HepG2 (cell line): ENCODE results near the gene NGDN. TPM values are rescaled to one million over a fixed set of nuclear protein-coding genes. Genes with fewer than 3 reads are reported as not detected.

Source experiments
- ATAC-seq: fragments of 200-7000 bp; cut with Tn5 transposase; 3 replicates; pipeline ENCODE4 v1.9.1; 2020; ENCODE audit warnings: mild to moderate bottlenecking, moderate library complexity
- BruUV-seq: library from RNA; stranded (reverse); fragments of 400-500 nt; replicated peaks from 2 replicates; lab custom pipeline; 2021; lab: Mats Ljungman, UMichigan
- CTCF ChIA-PET: fragments of 300-600 bp; formaldehyde crosslinking; extraction: SDS; loops from one replicate; lab custom pipeline; 2021; ENCODE audit warnings: low total read pairs, inconsistent platforms, low intra/inter-chr PET ratio; lab: Yijun Ruan, JAX
- POLR2A ChIA-PET: fragments of 350-600 bp; sonication (Branson Sonifier 250); formaldehyde crosslinking; loops from one replicate; lab custom pipeline; 2020; ENCODE audit warnings: antibody characterized with exemption, inconsistent platforms; lab: Yijun Ruan, JAX
- DNase-seq: peaks from one replicate; pipeline ENCODE4 v3.0.0-alpha.2; 2015; ENCODE audit warnings: low spot score
- FAIRE-seq: peaks from 3 replicates; lab custom pipeline; 2011; peaks lifted over from hg19 to GRCh38; lab: Jason Lieb, UNC
- H2AFZ ChIP-seq: one replicate; pipeline ENCODE4 v1.6.1; 2011; ENCODE audit warnings: low read length, inconsistent platforms
- H3K27ac ChIP-seq: fragments of 300-600 bp; 3 replicates; pipeline ENCODE4 v1.8.0; 2011; ENCODE audit warnings: mixed run types, mild to moderate bottlenecking, mixed read lengths, low read length, inconsistent platforms; ENCODE audit not compliant: insufficient read depth; ENCODE audit errors: extremely low read length
- H3K27me3 ChIP-seq, 2 experiments: fragments of 200-600 bp in 1 of 2; 2 replicates in 1 of 2; 3 replicates in 1 of 2; pipeline versions ENCODE4 v1.6.0 to v1.8.0; 2011; ENCODE audit warnings: low read length in 2 of 2, mild to moderate bottlenecking in 2 of 2, moderate library complexity in 2 of 2, inconsistent platforms in 1 of 2; ENCODE audit not compliant: insufficient read depth in 2 of 2, control insufficient read depth in 1 of 2
- H3K36me3 ChIP-seq, 2 experiments: fragments of 200-600 bp in 1 of 2; replicated peaks in 1 of 2; 2 replicates in 1 of 2; 3 replicates in 1 of 2; pipeline versions ENCODE4 v1.5.1 to v1.8.0; 2011; ENCODE audit warnings: low read length in 2 of 2, inconsistent platforms in 1 of 2; ENCODE audit not compliant: insufficient read depth in 2 of 2, control insufficient read depth in 1 of 2
- H3K4me1 ChIP-seq: 2 replicates; pipeline ENCODE4 v1.5.1; 2012; ENCODE audit warnings: low read length, inconsistent platforms; ENCODE audit not compliant: insufficient read depth
- H3K4me2 ChIP-seq: 2 replicates; pipeline ENCODE4 v1.6.0; 2011; ENCODE audit warnings: low read depth, low read length, inconsistent platforms
- H3K4me3 ChIP-seq, 3 experiments: fragments of 200-600 bp in 1 of 3; sonication (generic), shearing (Covaris generic) in 1 of 3; replicated peaks in 1 of 3; 2 replicates each; pipeline ENCODE4 v1.5.1; 2011 to 2016; ENCODE audit warnings: low read length in 3 of 3, inconsistent platforms in 2 of 3, low read depth in 2 of 3, mild to moderate bottlenecking in 2 of 3, control low read depth in 1 of 3, mixed read lengths in 1 of 3; ENCODE audit not compliant: insufficient read depth in 1 of 3
- H3K79me2 ChIP-seq: one replicate; pipeline ENCODE4 v1.6.1; 2011; ENCODE audit warnings: low read length, inconsistent platforms; ENCODE audit not compliant: insufficient read depth
- H3K9ac ChIP-seq: 2 replicates; pipeline ENCODE4 v1.6.0; 2011; ENCODE audit warnings: mild to moderate bottlenecking, low read depth, low read length, inconsistent platforms; ENCODE audit not compliant: insufficient read depth
- H3K9me3 ChIP-seq: 2 replicates; pipeline ENCODE4 v1.5.1; 2012; ENCODE audit warnings: mild to moderate bottlenecking, low read length
- H4K20me1 ChIP-seq: 2 replicates; pipeline ENCODE4 v1.6.0; 2011; ENCODE audit warnings: inconsistent platforms, mild to moderate bottlenecking, low read length, moderate library complexity; ENCODE audit not compliant: insufficient read depth
- ARNT2 ChIP-seq: sonication (generic); formaldehyde crosslinking; IDR thresholded peaks from 2 replicates; pipeline ENCODE4 v1.8.0; 2022; ENCODE audit warnings: mild to moderate bottlenecking, low read depth, missing genetic modification reagents, moderate library complexity
- CEBPZ ChIP-seq: IDR thresholded peaks from 2 replicates; pipeline ENCODE4 v1.6.1; 2012; ENCODE audit warnings: low read length, improper control_type of control experiment
- ERF ChIP-seq: IDR thresholded peaks from 2 replicates; pipeline ENCODE4 v1.6.1; 2018; ENCODE audit warnings: missing biosample characterization, missing genetic modification reagents
- FOXP1 ChIP-seq, 2 experiments: fragments of 450-650 bp in 1 of 2; IDR thresholded peaks; 2 replicates each; pipeline ENCODE4 v1.6.1; 2017 to 2018; ENCODE audit warnings: antibody characterized with exemption in 1 of 2
- GMEB1 ChIP-seq: sonication (generic); formaldehyde crosslinking; IDR thresholded peaks from 2 replicates; pipeline ENCODE4 v1.5.1; 2020; ENCODE audit warnings: missing genetic modification reagents, mild to moderate bottlenecking, borderline replicate concordance
- HMGA1 ChIP-seq: sonication (generic); formaldehyde crosslinking; conservative IDR thresholded peaks from 2 replicates; pipeline ENCODE4 v1.4.0; 2020; ENCODE audit warnings: missing genetic modification reagents
- IKZF1 ChIP-seq: fragments of 450-650 bp; IDR thresholded peaks from 2 replicates; pipeline ENCODE4 v1.7.1; 2016
- KMT2B ChIP-seq: IDR thresholded peaks from 2 replicates; pipeline ENCODE4 v1.6.1; 2016; ENCODE audit warnings: missing genetic modification reagents, missing compliant biosample characterization
- LRRFIP1 ChIP-seq: sonication (generic); formaldehyde crosslinking; conservative IDR thresholded peaks from 2 replicates; pipeline ENCODE4 v1.4.0; 2020; ENCODE audit warnings: missing genetic modification reagents
- MBNL3 ChIP-seq: fragments of 250-450 bp; sonication (Bioruptor Pico); conservative IDR thresholded peaks from 2 replicates; pipeline ENCODE4 v1.8.0; 2022; ENCODE audit warnings: mild to moderate bottlenecking, inconsistent platforms
- SALL1 ChIP-seq: sonication (generic); formaldehyde crosslinking; IDR thresholded peaks from 2 replicates; pipeline ENCODE4 v1.8.0; 2022; ENCODE audit warnings: mild to moderate bottlenecking, missing genetic modification reagents
- SIX1 ChIP-seq: sonication (generic); formaldehyde crosslinking; IDR thresholded peaks from 2 replicates; pipeline ENCODE4 v1.4.0; 2020; ENCODE audit warnings: missing genetic modification reagents, borderline replicate concordance
- THYN1 ChIP-seq: sonication (generic); formaldehyde crosslinking; IDR thresholded peaks from 2 replicates; pipeline ENCODE4 v1.8.1; 2023; ENCODE audit warnings: low read depth, mild to moderate bottlenecking, moderate library complexity, missing genetic modification reagents, borderline replicate concordance
- ZBTB21 ChIP-seq: sonication (generic); formaldehyde crosslinking; IDR thresholded peaks from 2 replicates; pipeline ENCODE4 v1.4.0; 2020; ENCODE audit warnings: missing genetic modification reagents
- ZKSCAN5 ChIP-seq: sonication (generic); formaldehyde crosslinking; IDR thresholded peaks from 2 replicates; pipeline ENCODE4 v1.5.1; 2020; ENCODE audit warnings: mild to moderate bottlenecking, missing genetic modification reagents
- ZNF256 ChIP-seq: sonication (generic); formaldehyde crosslinking; conservative IDR thresholded peaks from 2 replicates; pipeline ENCODE4 v1.4.0; 2020; ENCODE audit warnings: missing genetic modification reagents
- WGBS: methylation state at CpG from one replicate; pipeline ENCODE4 v1.1.6; 2017; ENCODE audit warnings: low lambda C conversion rate; 5-methylcytosine and 5-hydroxymethylcytosine counted together
- in situ Hi-C: cut with HindIII; loops from 2 replicates; pipeline ENCODE4 v1.10.0; 2017; ENCODE audit warnings: low pct_unique_long_range_greater_than_20kb; ENCODE audit not compliant: extremely low pct_ligation_motif_present
- intact Hi-C: fragments of 100-400 bp; cut with micrococcal nuclease; formaldehyde crosslinking; loops from one replicate; pipeline ENCODE4 v1.10.0; 2022; ENCODE audit not compliant: unreplicated experiment
- polyA plus RNA-seq, 8 experiments: library from polyadenylated mRNA; depleted of rRNA in 3 of 8; stranded (reverse) in 7 of 8; unstranded in 1 of 8; fragments of >200 nt; fragmentation: Illumina TruSeq in 4 of 8; extraction: Trizol in 4 of 8; gene quantifications; 2 replicates each; pipeline versions ENCODE4 v1.2.1 to v1.2.3, GENCODE V29; 2011 to 2016; ENCODE audit warnings: low read depth in 4 of 8, missing spikeins in 1 of 8, mixed read lengths in 1 of 8; ENCODE audit not compliant: insufficient read depth in 1 of 8
- total RNA-seq, 5 experiments: library from RNA; depleted of rRNA; stranded (reverse); fragments of >200 nt; fragmentation: Illumina TruSeq; extraction: Trizol; gene quantifications; 2 replicates each; pipeline ENCODE4 v1.2.3, GENCODE V29; 2016; ENCODE audit warnings: low read depth in 1 of 5
- TF ChIP-seq, protein P1 (sequence below): sonication (generic); formaldehyde crosslinking; IDR thresholded peaks from 2 replicates; pipeline ENCODE4 v1.4.0; 2020; ENCODE audit warnings: low read depth, mild to moderate bottlenecking, missing genetic modification reagents

The NGDN gene
- total and polyA plus RNA-seq, 2 of the 13 experiments (the other 11 are each of a cell fraction or from before 2014, with no cell fraction given), result 154 to 216 TPM

DNA sequence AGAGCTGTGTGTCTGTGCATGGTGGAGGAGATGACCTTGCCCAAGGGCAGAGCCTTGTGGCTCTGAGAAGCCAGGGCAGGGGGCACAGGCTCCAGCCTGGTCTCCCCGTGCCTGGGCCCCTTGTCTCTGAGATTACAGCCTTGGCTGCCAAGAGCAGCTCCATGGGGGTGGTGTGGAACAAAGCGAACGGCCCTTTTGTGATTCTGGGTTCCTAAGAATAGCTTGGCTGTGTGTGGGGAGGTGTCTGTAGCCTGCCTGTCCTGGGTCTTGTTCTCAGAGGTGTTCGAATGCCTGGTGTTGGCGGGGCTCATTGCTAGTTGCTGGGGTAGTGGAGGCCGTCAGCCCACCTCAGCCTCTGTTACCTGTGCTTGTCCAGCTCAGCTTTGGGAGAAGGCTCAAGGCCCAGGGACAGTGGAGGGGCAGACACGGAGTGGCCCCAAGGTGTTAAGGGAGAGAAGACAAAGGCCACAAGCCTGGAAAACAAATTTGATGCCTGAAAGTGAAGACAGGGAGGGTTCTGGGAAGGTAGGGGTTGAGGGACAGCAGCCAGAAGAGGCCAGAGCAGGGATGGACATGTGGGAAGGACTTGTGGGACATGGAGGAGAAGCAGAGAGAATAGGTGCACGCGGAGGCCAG lies 26.7 kb upstream of the NGDN start:
- H3K4me2 ChIP-seq, result no peak overlapping the region
- WGBS, result 31% methylated on average over 9 of the region's 9 CpGs
- TF ChIP-seq MBNL3 (CRISPR knock-in tag) (no peak), ZBTB21 (CRISPR knock-in tag) (no peak), ARNT2 (CRISPR knock-in tag) (no peak), HMGA1 (CRISPR knock-in tag) (no peak), THYN1 (CRISPR knock-in tag) (no peak), FOXP1 (IDR thresholded peaks at IDR 0.05) (peak; percentile 7; the same call in 1 of the 2 replicates), FOXP1 (CRISPR knock-in tag; IDR thresholded peaks at IDR 0.05) (no peak), ERF (CRISPR knock-in tag) (no peak), SALL1 (CRISPR knock-in tag) (peak; percentile 11; the same call in 1 of the 2 replicates), KMT2B (CRISPR knock-in tag) (no peak), IKZF1 (peak; percentile 85; the same call in 1 of the 2 replicates), SIX1 (CRISPR knock-in tag) (no peak), ZKSCAN5 (0 out of 2 replicates have a peak, but pooled peaks have one; percentile 34), LRRFIP1 (CRISPR knock-in tag) (no peak), GMEB1 (CRISPR knock-in tag) (no peak), ZNF256 (CRISPR knock-in tag) (no peak), CEBPZ (no peak)
- TF ChIP-seq, protein P1, sequence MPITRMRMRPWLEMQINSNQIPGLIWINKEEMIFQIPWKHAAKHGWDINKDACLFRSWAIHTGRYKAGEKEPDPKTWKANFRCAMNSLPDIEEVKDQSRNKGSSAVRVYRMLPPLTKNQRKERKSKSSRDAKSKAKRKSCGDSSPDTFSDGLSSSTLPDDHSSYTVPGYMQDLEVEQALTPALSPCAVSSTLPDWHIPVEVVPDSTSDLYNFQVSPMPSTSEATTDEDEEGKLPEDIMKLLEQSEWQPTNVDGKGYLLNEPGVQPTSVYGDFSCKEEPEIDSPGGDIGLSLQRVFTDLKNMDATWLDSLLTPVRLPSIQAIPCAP, result no peak

More for the DNA sequence above, 26.7 kb upstream of the NGDN start:
- no peaks in the 10 kb centered on the region for H3K79me2 ChIP-seq
- no peak for DNase-seq
- H4K20me1 ChIP-seq, result no peaks in the 10 kb centered on the region
- H2AFZ ChIP-seq, result no peak overlapping the region
- no peak for ATAC-seq
- no peak overlapping the region for H3K4me3 ChIP-seq
- intact Hi-C loops, result no loop called here
- no peak for FAIRE-seq
- H3K27me3 ChIP-seq, result peaks cover 15 to 61% of the 10 kb centered on the region in 2 experiments
- BruUV-seq, result no TSS peak
- ChIA-PET CTCF (no interaction called here), POLR2A (interaction anchor here (0.6 kb wide), 1 partner anchor 27 kb away, joined by 3 read pairs; the partner anchor contains the start of gene NGDN)
- H3K9ac ChIP-seq, result no peak overlapping the region
- H3K4me1 ChIP-seq, result peaks cover 15% of the 10 kb centered on the region
- in situ Hi-C loops, result no loop called here
- no peak overlapping the region for H3K27ac ChIP-seq
- no peaks in the 10 kb centered on the region for H3K36me3 ChIP-seq
- H3K9me3 ChIP-seq, result no peaks in the 10 kb centered on the region
